ENCODE measurements around the gene GSTO2. TPM values are rescaled to one million over a fixed set of nuclear protein-coding genes. Genes with fewer than 3 reads are reported as not detected.

GSTO2 gene
- total RNA-seq, 1 donor = 2.2 TPM

GRCh38 chr10:104321725-104322415, 52.9 kb downstream of the GSTO2 start:
- peaks cover 74% of the 10 kb centered on the region for H3K4me1 ChIP-seq (ENCODE audit: insufficient read depth, low read length)
- no peak for DNase-seq (ENCODE audit: insufficient read length, low spot score, missing footprints)
- H3K9me3 ChIP-seq (ENCODE audit: low read depth, low read length) = no peaks in the 10 kb centered on the region
- peak overlapping the region; percentile 69 for H3K27ac ChIP-seq (ENCODE audit: low read depth, low read length)
- peak overlapping the region; percentile 19 for H3K4me2 ChIP-seq (ENCODE audit: insufficient read depth, low read length)
- no peak for TF ChIP-seq CTCF (IDR thresholded peaks at IDR 0.05; ENCODE audit: extremely low read depth, low read depth, low read length)
- no peak overlapping the region for H3K4me3 ChIP-seq (ENCODE audit: insufficient read depth, low read length)
- H3K79me2 ChIP-seq (ENCODE audit: insufficient read depth, low read length) = peaks cover 99% of the 10 kb centered on the region
- H3K36me3 ChIP-seq (ENCODE audit: insufficient read depth, low read length) = peaks cover 42% of the 10 kb centered on the region
- peaks cover 54% of the 10 kb centered on the region for H4K20me1 ChIP-seq (ENCODE audit: insufficient read depth, low read length)
- H3K27me3 ChIP-seq (ENCODE audit: insufficient read depth, low read length) = no peaks in the 10 kb centered on the region
- no peak overlapping the region for H2AFZ ChIP-seq (ENCODE audit: low read length)

GRCh38 chr10:104322416-104322782, 53.4 kb downstream of the GSTO2 start:
- no peak for DNase-seq (ENCODE audit: insufficient read length, low spot score, missing footprints)

GRCh38 chr10:104323085-104323484, 54.1 kb downstream of the GSTO2 start:
- DNase-seq (ENCODE audit: insufficient read length, low spot score, missing footprints) = no peak
- H2AFZ ChIP-seq (ENCODE audit: low read length) = no peak overlapping the region
- H3K79me2 ChIP-seq (ENCODE audit: insufficient read depth, low read length) = peaks cover 100% of the 10 kb centered on the region
- peaks cover 74% of the 10 kb centered on the region for H3K4me1 ChIP-seq (ENCODE audit: insufficient read depth, low read length)
- H3K9me3 ChIP-seq (ENCODE audit: low read depth, low read length) = no peaks in the 10 kb centered on the region
- H3K27me3 ChIP-seq (ENCODE audit: insufficient read depth, low read length) = no peaks in the 10 kb centered on the region
- no peak overlapping the region for H3K4me3 ChIP-seq (ENCODE audit: insufficient read depth, low read length)
- TF ChIP-seq CTCF (IDR thresholded peaks at IDR 0.05; ENCODE audit: extremely low read depth, low read depth, low read length) = no peak
- H4K20me1 ChIP-seq (ENCODE audit: insufficient read depth, low read length) = peaks cover 43% of the 10 kb centered on the region
- H3K4me2 ChIP-seq (ENCODE audit: insufficient read depth, low read length) = no peak overlapping the region
- peak overlapping the region; percentile 69 for H3K27ac ChIP-seq (ENCODE audit: low read depth, low read length)
- peaks cover 37% of the 10 kb centered on the region for H3K36me3 ChIP-seq (ENCODE audit: insufficient read depth, low read length)

More at GRCh38 chr10:104322416-104322782, 53.4 kb downstream of the GSTO2 start:
- Histone ChIP-seq H3K27ac (ENCODE audit: low read depth, low read length) (peak overlapping the region; percentile 69), H3K9me3 (ENCODE audit: low read depth, low read length) (no peaks in the 10 kb centered on the region), H3K4me3 (ENCODE audit: insufficient read depth, low read length) (no peak overlapping the region), H3K79me2 (ENCODE audit: insufficient read depth, low read length) (peaks cover 100% of the 10 kb centered on the region), H2AFZ (ENCODE audit: low read length) (no peak overlapping the region), H3K4me2 (ENCODE audit: insufficient read depth, low read length) (peak overlapping the region; percentile 19), H3K27me3 (ENCODE audit: insufficient read depth, low read length) (no peaks in the 10 kb centered on the region), H3K36me3 (ENCODE audit: insufficient read depth, low read length) (peaks cover 41% of the 10 kb centered on the region), H3K4me1 (ENCODE audit: insufficient read depth, low read length) (peaks cover 74% of the 10 kb centered on the region), H4K20me1 (ENCODE audit: insufficient read depth, low read length) (peaks cover 50% of the 10 kb centered on the region)
- no peak for TF ChIP-seq CTCF (IDR thresholded peaks at IDR 0.05; ENCODE audit: extremely low read depth, low read depth, low read length)

- no peak for TF ChIP-seq CTCF (IDR thresholded peaks at IDR 0.05; ENCODE audit: extremely low read depth, low read depth, low read length)
- Histone ChIP-seq H3K4me1 (ENCODE audit: insufficient read depth, low read length) (peaks cover 75% of the 10 kb centered on the region), H3K4me3 (ENCODE audit: insufficient read depth, low read length) (no peak overlapping the region), H3K4me2 (ENCODE audit: insufficient read depth, low read length) (no peak overlapping the region), H3K27ac (ENCODE audit: low read depth, low read length) (peak overlapping the region; percentile 46), H3K27me3 (ENCODE audit: insufficient read depth, low read length) (no peaks in the 10 kb centered on the region), H3K9me3 (ENCODE audit: low read depth, low read length) (no peaks in the 10 kb centered on the region), H2AFZ (ENCODE audit: low read length) (no peak overlapping the region), H3K79me2 (ENCODE audit: insufficient read depth, low read length) (peaks cover 100% of the 10 kb centered on the region), H3K36me3 (ENCODE audit: insufficient read depth, low read length) (peaks cover 30% of the 10 kb centered on the region), H4K20me1 (ENCODE audit: insufficient read depth, low read length) (peaks cover 37% of the 10 kb centered on the region)
- no peak for DNase-seq (ENCODE audit: insufficient read length, low spot score, missing footprints)
Observed at GRCh38 chr10:104323760-104324201, 54.8 kb downstream of the GSTO2 start.

Data from osteoblast (primary cell).